GM10266 (cell line): Measurements from ENCODE around the gene PLCB2.

Experiments used
- DNase-seq: peaks from one replicate; pipeline ENCODE4 v3.0.0; 2012; ENCODE audit errors: extremely low spot score
- CTCF ChIP-seq: IDR thresholded peaks from 2 replicates; pipeline ENCODE4 v1.5.1; 2012; ENCODE audit warnings: mild to moderate bottlenecking, low read depth; ENCODE audit not compliant: control insufficient read depth, insufficient read depth; ENCODE audit errors: missing control alignments

PLCB2 gene

DNA sequence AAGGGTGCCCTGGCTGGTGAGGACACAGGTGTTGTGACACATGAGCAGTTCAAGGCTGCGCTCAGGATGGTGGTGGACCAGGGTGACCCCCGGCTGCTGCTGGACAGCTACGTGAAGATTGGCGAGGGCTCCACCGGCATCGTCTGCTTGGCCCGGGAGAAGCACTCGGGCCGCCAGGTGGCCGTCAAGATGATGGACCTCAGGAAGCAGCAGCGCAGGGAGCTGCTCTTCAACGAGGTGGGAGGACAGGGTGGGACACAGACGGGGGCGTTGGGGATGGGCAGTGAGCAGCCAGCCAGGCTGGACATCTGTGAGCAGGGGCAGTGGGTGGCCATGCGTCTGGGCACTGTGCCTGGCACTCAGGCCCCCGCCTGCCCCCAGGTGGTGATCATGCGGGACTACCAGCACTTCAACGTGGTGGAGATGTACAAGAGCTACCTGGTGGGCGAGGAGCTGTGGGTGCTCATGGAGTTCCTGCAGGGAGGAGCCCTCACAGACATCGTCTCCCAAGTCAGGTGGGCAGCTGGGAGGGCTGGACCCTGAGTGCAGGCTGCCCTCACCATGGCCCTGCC lies 35.2 kb downstream of the PLCB2 start:
- TF ChIP-seq CTCF, result peak; percentile 19
- DNase-seq, result no peak

DNA sequence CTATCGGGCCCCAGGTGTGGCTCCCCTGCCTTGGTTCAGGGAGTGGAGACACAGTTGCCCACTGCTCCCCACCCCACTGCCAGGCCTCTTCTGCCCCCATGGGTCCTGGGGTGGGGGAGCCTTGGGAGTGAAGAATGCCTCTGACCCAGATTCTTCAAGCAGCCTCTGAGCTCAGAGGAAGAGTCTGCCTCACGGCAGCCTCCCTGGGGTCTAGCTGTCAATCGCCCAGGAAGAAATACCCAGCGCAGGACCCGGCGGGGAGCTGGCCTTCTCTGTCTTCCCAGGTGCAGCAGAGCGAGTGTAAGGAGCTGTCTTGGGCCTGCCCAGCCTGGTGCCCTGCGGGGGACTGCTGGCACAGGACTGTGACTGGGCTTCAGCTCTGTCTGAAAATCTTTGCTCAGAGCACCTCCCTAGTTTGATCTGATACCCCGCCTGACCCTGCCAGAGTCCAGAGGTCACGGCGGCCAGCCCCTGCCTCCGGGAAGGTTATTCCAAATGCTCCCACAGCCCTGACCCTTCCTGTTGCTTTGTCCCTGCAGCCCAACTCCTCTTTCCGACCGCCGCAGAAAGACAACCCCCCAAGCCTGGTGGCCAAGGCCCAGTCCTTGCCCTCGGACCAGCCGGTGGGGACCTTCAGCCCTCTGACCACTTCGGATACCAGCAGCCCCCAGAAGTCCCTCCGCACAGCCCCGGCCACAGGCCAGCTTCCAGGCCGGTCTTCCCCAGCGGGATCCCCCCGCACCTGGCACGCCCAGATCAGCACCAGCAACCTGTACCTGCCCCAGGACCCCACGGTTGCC lies 35.9 kb downstream of the PLCB2 start:
- DNase-seq, result no peak
- TF ChIP-seq CTCF, result no peak

DNA sequence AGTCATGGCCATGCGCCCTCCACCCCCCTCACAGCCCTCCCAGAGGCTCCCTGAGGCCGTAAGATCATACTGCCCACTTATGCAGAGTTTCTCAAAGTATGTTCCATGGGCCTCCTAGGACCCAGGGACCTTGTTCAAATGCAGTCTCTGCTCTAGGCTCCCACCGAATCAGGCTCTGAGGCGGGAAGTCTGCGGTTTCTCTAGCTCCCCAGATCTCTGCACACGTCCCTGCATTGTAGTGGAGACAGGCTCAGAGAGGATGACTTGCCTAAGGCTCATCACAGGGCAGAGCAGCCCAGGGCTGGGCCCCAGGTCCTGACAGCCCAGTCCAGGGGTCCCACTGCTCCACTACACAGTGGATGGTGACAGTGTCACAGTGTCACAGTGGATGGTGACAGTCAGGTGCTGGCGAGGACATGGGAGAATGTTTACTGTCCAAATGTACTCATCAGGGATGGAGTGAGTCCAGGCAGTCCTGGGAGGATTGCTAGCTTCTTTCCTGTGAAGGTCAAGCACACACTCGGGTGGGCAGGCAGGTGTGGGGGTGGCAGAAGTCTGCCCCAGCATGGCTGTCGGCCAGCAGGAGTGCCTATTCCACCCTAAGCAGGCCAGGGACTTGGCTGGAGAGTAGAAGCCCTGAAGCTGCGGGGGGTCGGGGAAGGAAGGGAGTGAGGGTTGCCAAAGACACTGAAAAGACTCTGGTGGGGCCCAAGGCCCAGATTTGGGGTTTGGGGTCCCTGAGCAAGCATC lies 37.3 kb downstream of the PLCB2 start:
- DNase-seq, result no peak
- no peak for TF ChIP-seq CTCF

DNA sequence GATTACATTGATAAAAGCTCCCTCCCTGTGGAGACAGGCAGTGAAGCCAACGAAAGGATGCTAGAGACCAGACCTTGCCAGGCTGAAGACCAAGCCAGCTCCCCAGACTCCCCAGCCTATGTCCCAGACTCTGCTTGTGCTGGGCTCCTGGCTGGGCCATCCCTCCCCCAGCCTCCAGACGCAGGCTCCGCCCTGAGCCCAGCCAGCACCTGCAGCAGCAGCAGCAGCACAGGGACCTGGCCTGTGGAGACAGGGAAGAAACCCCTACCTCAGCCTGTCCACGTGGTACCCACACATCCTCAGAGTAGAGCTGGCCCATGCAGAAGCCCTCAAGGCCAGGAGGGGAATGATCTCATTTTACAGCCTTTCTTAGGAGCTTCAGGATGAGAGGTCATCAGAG lies 38.1 kb downstream of the PLCB2 start:
- TF ChIP-seq CTCF, result no peak
- no peak for DNase-seq

GRCh38 chr15:40267670-40268069 lies 40.1 kb downstream of the PLCB2 start:
- no peak for DNase-seq

DNA sequence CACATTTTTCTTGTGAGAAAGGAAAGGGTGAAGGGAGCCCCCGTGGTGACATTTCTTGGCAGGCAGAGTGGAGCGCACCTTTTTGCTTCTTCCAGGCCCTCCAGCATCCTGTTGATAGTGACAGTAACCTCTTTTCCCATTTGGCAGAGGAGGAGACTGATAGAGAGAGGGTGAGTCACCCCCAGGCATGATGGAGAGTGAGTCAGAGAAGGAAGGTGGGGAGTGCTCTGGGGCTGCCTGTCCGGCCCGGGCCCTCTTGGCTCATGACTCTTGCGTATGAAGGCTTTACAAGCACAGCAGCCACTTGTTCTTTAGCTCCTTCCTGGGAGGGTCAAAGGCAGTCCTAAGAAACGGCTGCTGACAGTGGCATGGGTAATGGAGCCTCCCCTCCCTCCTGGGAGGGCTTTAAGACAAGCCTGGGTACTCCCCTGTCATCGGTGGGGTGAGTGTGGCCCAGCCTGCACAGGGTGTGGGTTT lies 40.9 kb downstream of the PLCB2 start:
- DNase-seq, result no peak

More at GRCh38 chr15:40267670-40268069, 40.1 kb downstream of the PLCB2 start:
- no peak for TF ChIP-seq CTCF

More for the DNA sequence above, 40.9 kb downstream of the PLCB2 start:
- TF ChIP-seq CTCF, result no peak
